G401.6 (cell line): Measurements from ENCODE around the gene ALDH16A1.
"Not testable (repeated sequence)": the region's sequence is repeated elsewhere in the genome, so short reads cannot be mapped to it uniquely, and the experiment has no call there.

ENCODE experiments used
- FAIRE-seq: peaks from 2 replicates; lab custom pipeline; 2012; peaks lifted over from hg19 to GRCh38; lab: Jason Lieb, UNC

ALDH16A1 gene

GRCh38 chr19:49465371-49465770 is 12.3 kb downstream of the ALDH16A1 start:
- no peak for FAIRE-seq

GRCh38 chr19:49468199-49468598 is 15.2 kb downstream of the ALDH16A1 start:
- no peak for FAIRE-seq

- FAIRE-seq, result peak; percentile 72
Observed at GRCh38 chr19:49468746-49469447, 15.9 kb downstream of the ALDH16A1 start.

- FAIRE-seq, result no peak
Observed at GRCh38 chr19:49469828-49470614, 17.0 kb downstream of the ALDH16A1 start.

- FAIRE-seq, result no peak
Observed at GRCh38 chr19:49470615-49470978, 17.6 kb downstream of the ALDH16A1 start.

GRCh38 chr19:49472936-49473335 is 19.9 kb downstream of the ALDH16A1 start:
- no peak for FAIRE-seq

GRCh38 chr19:49473501-49473867 is 20.5 kb downstream of the ALDH16A1 start:
- not testable (repeated sequence) for FAIRE-seq

GRCh38 chr19:49473868-49474541 is 21.0 kb downstream of the ALDH16A1 start, which contains the start of gene FLT3LG:
TSS of gene FLT3LG (plus strand) at chr19:49474215. CDS start at chr19:49474640, 425 bp downstream.
- no peak for FAIRE-seq

- FAIRE-seq, result no peak
Observed at GRCh38 chr19:49474542-49474924, 21.5 kb downstream of the ALDH16A1 start.

- FAIRE-seq, result no peak
Observed at GRCh38 chr19:49475191-49475917, 22.3 kb downstream of the ALDH16A1 start.

GRCh38 chr19:49475995-49476880 is 23.2 kb downstream of the ALDH16A1 start:
- peak; percentile 80 for FAIRE-seq

- FAIRE-seq, result no peak
Observed at GRCh38 chr19:49479975-49480628, 27.1 kb downstream of the ALDH16A1 start.

GRCh38 chr19:49481020-49481683 is 28.1 kb downstream of the ALDH16A1 start:
- FAIRE-seq, result no peak

- FAIRE-seq, result no peak
Observed at GRCh38 chr19:49486232-49486631, 33.2 kb downstream of the ALDH16A1 start.

GRCh38 chr19:49486710-49487276 is 33.8 kb downstream of the ALDH16A1 start:
- FAIRE-seq, result no peak

- peak; percentile 96 for FAIRE-seq
Observed at GRCh38 chr19:49487277-49488045, 34.4 kb downstream of the ALDH16A1 start, which contains the start of gene RPL13A. TSS of gene RPL13A (plus strand) at chr19:49487608. CDS start at chr19:49487630, 22 bp downstream.

GRCh38 chr19:49488046-49488862 is 35.2 kb downstream of the ALDH16A1 start:
- no peak for FAIRE-seq
